ENCODE data around the gene MAP2K6. TPM values are rescaled to one million over a fixed set of nuclear protein-coding genes. Genes with fewer than 3 reads are reported as not detected.

The MAP2K6 gene
- total and polyA plus RNA-seq, 7 donors, result 1.6 to 51.4 (median 9.7) TPM

- WGBS, 2 donors, result 81 to 85% methylated on average over 5 of the region's 5 CpGs
Measured at GRCh38 chr17:69528035-69528434, 113.5 kb downstream of the MAP2K6 start.

GRCh38 chr17:69533481-69534234 lies 119.2 kb downstream of the MAP2K6 start:
- Histone ChIP-seq H3K9me3 (no peaks in the 10 kb centered on the region), H3K27me3 (no peaks in the 10 kb centered on the region), H3K27ac (no peak overlapping the region), H3K4me3 (no peak overlapping the region), H3K36me3 (peaks cover 0 to 35% (median 2%) of the 10 kb centered on the region in 4 donors), H3K4me1 (no peaks in the 10 kb centered on the region)
- no peak for DNase-seq
- 89 to 94% methylated on average over 11 of the region's 11 CpGs for WGBS, 2 donors
- intact Hi-C loops (cut with DNase I), result no loop called here
- TF ChIP-seq CTCF (IDR thresholded peaks at IDR 0.05) (no peak), POLR2A (IDR thresholded peaks at IDR 0.05) (no peak), POLR2AphosphoS5 (IDR thresholded peaks at IDR 0.05) (no peak), EP300 (IDR thresholded peaks at IDR 0.05) (no peak)

More at GRCh38 chr17:69528035-69528434, 113.5 kb downstream of the MAP2K6 start:
- Histone ChIP-seq H3K27ac (no peak overlapping the region), H3K36me3 (peaks cover 0 to 19% (median 1%) of the 10 kb centered on the region in 4 donors), H3K4me3 (no peak overlapping the region), H3K27me3 (no peaks in the 10 kb centered on the region), H3K4me1 (no peaks in the 10 kb centered on the region), H3K9me3 (no peaks in the 10 kb centered on the region)
- no peak for TF ChIP-seq EP300 (IDR thresholded peaks at IDR 0.05)
- intact Hi-C loops (cut with DNase I), result loop anchor here (5.0 kb wide), 3 partner anchors 201 to 1024 kb away; partner anchors contain the start of gene ABCA5
- DNase-seq, result no peak

- no peak for DNase-seq
- Histone ChIP-seq H3K36me3 (peaks cover 0 to 35% (median 2%) of the 10 kb centered on the region in 4 donors), H3K4me3 (no peak overlapping the region), H3K27me3 (no peaks in the 10 kb centered on the region), H3K27ac (no peak overlapping the region), H3K9me3 (no peaks in the 10 kb centered on the region), H3K4me1 (no peaks in the 10 kb centered on the region)
- intact Hi-C loops (cut with DNase I), result no loop called here
- 88 to 91% methylated on average over 5 of the region's 5 CpGs for WGBS, 2 donors
- TF ChIP-seq POLR2AphosphoS5 (IDR thresholded peaks at IDR 0.05) (no peak), CTCF (IDR thresholded peaks at IDR 0.05) (no peak), EP300 (IDR thresholded peaks at IDR 0.05) (no peak), POLR2A (IDR thresholded peaks at IDR 0.05) (no peak)
Measured at GRCh38 chr17:69534235-69534621, 119.7 kb downstream of the MAP2K6 start.

GRCh38 chr17:69535016-69535570 lies 120.6 kb downstream of the MAP2K6 start:
- DNase-seq, result no peak

More at GRCh38 chr17:69535016-69535570, 120.6 kb downstream of the MAP2K6 start:
- WGBS, 2 donors, result 24 to 75% methylated on average over 6 of the region's 6 CpGs
- Histone ChIP-seq H3K36me3 (peaks cover 0 to 35% (median 2%) of the 10 kb centered on the region in 4 donors), H3K9me3 (no peaks in the 10 kb centered on the region), H3K4me1 (no peaks in the 10 kb centered on the region), H3K27ac (no peak overlapping the region), H3K4me3 (no peak overlapping the region), H3K27me3 (no peaks in the 10 kb centered on the region)
- TF ChIP-seq POLR2AphosphoS5 (IDR thresholded peaks at IDR 0.05) (no peak), POLR2A (IDR thresholded peaks at IDR 0.05) (no peak), EP300 (IDR thresholded peaks at IDR 0.05) (no peak), CTCF (IDR thresholded peaks at IDR 0.05) (no peak)
- intact Hi-C loops (cut with DNase I), result no loop called here
